Measurements from ENCODE around the gene ATOX1.

The ATOX1 gene

GRCh38 chr5:151770383-151771258, 12.2 kb upstream of the ATOX1 start (continued):
- TF ChIP-seq ZBTB49 (tag by site-specific recombination; IDR thresholded peaks at IDR 0.05; ENCODE audit: low read depth) (no peak), SCRT1 (tag by site-specific recombination; IDR thresholded peaks at IDR 0.05; ENCODE audit: borderline replicate concordance) (no peak), ZNF394 (tag by site-specific recombination; IDR thresholded peaks at IDR 0.05; ENCODE audit: borderline replicate concordance) (peak; percentile 31; the same call in 1 of the 2 replicates), ZNF10 (tag by site-specific recombination; IDR thresholded peaks at IDR 0.05) (no peak), WT1 (tag by site-specific recombination; IDR thresholded peaks at IDR 0.05) (no peak), PATZ1 (tag by site-specific recombination; IDR thresholded peaks at IDR 0.05) (peak; percentile 70), ZNF148 (tag by site-specific recombination; IDR thresholded peaks at IDR 0.05; ENCODE audit: borderline replicate concordance) (no peak), GLI2 (tag by site-specific recombination; IDR thresholded peaks at IDR 0.05; ENCODE audit: borderline replicate concordance, low read depth) (no peak), ZNF792 (tag by site-specific recombination; IDR thresholded peaks at IDR 0.05) (no peak), ZNF146 (tag by site-specific recombination; IDR thresholded peaks at IDR 0.05) (no peak), ZXDB (tag by site-specific recombination; IDR thresholded peaks at IDR 0.05) (no peak), RBAK (tag by site-specific recombination; IDR thresholded peaks at IDR 0.05) (no peak), ZNF510 (tag by site-specific recombination; IDR thresholded peaks at IDR 0.05; ENCODE audit: insufficient replicate concordance) (no peak), ZNF175 (tag by site-specific recombination; IDR thresholded peaks at IDR 0.05) (no peak), ZNF549 (tag by site-specific recombination; IDR thresholded peaks at IDR 0.05) (no peak), ZNF239 (tag by site-specific recombination; IDR thresholded peaks at IDR 0.05) (no peak), ZIC2 (tag by site-specific recombination; IDR thresholded peaks at IDR 0.05) (peak; percentile 13; the same call in 1 of the 2 replicates), ZNF341 (tag by site-specific recombination; IDR thresholded peaks at IDR 0.05; ENCODE audit: low read depth) (no peak), HOXC10 (CRISPR knock-in tag; IDR thresholded peaks at IDR 0.05) (no peak), ZNF398 (tag by site-specific recombination; IDR thresholded peaks at IDR 0.05) (no peak), TRIM28 (IDR thresholded peaks at IDR 0.05; ENCODE audit: borderline replicate concordance, low read length) (no peak), ZNF561 (tag by site-specific recombination; IDR thresholded peaks at IDR 0.05; ENCODE audit: borderline replicate concordance) (peak; percentile 90), KLF1 (tag by site-specific recombination; IDR thresholded peaks at IDR 0.05) (no peak), KLF7 (tag by site-specific recombination; IDR thresholded peaks at IDR 0.05; ENCODE audit: borderline replicate concordance) (no peak), ZNF280D (tag by site-specific recombination; IDR thresholded peaks at IDR 0.05) (no peak), ZNF473 (tag by site-specific recombination; IDR thresholded peaks at IDR 0.05) (no peak), ZNF548 (tag by site-specific recombination; IDR thresholded peaks at IDR 0.05) (no peak), KLF16 (tag by site-specific recombination; IDR thresholded peaks at IDR 0.05) (0 out of 2 replicates have a peak, but pooled peaks have one; percentile 36)
